DND-41 (cell line): Measurements from ENCODE around the gene PAGE2B.
"Not testable (repeated sequence)": the region's sequence is repeated elsewhere in the genome, so short reads cannot be mapped to it uniquely, and the experiment has no call there.

ENCODE experiments used
- ATAC-seq: fragments of 200-7000 bp; cut with Tn5 transposase; 3 replicates; pipeline ENCODE4 v1.9.1; 2021; ENCODE audit warnings: low read depth; ENCODE audit not compliant: insufficient read depth
- DNase-seq: peaks from one replicate; pipeline ENCODE4 v3.0.0-alpha.2; 2020
- H2AFZ ChIP-seq: 2 replicates; pipeline ENCODE4 v1.6.0; 2012; ENCODE audit warnings: low read depth, low read length
- H3K27ac ChIP-seq: 2 replicates; pipeline ENCODE4 v1.5.1; 2012; ENCODE audit warnings: low read length, inconsistent platforms
- H3K27me3 ChIP-seq: fragments of 200-600 bp; sonication (generic); 2 replicates; pipeline ENCODE4 v1.6.0; 2012; ENCODE audit warnings: low read length, mild to moderate bottlenecking, inconsistent platforms; ENCODE audit not compliant: insufficient read depth, poor library complexity
- H3K36me3 ChIP-seq: 2 replicates; pipeline ENCODE4 v1.5.1; 2012; ENCODE audit warnings: low read length, inconsistent platforms; ENCODE audit not compliant: insufficient read depth
- H3K4me1 ChIP-seq: 2 replicates; pipeline ENCODE4 v1.5.1; 2012; ENCODE audit warnings: mild to moderate bottlenecking, low read length; ENCODE audit not compliant: insufficient read depth
- H3K4me2 ChIP-seq: 2 replicates; pipeline ENCODE4 v1.6.0; 2012; ENCODE audit warnings: mild to moderate bottlenecking, moderate library complexity, low read length, inconsistent platforms; ENCODE audit not compliant: insufficient read depth
- H3K4me3 ChIP-seq, 2 experiments: fragments of 200-600 bp in 1 of 2; shearing (Covaris generic) in 1 of 2; 2 replicates each; pipeline ENCODE4 v1.5.1; 2012 to 2016; ENCODE audit warnings: inconsistent platforms in 2 of 2, low read length in 2 of 2, mild to moderate bottlenecking in 2 of 2, low read depth in 1 of 2, moderate library complexity in 1 of 2
- H3K79me2 ChIP-seq: 2 replicates; pipeline ENCODE4 v1.6.0; 2012; ENCODE audit warnings: low read length, inconsistent platforms; ENCODE audit not compliant: insufficient read depth
- H3K9ac ChIP-seq: 2 replicates; pipeline ENCODE4 v1.6.0; 2012; ENCODE audit warnings: low read depth, mild to moderate bottlenecking, inconsistent platforms, low read length, moderate library complexity
- H3K9me3 ChIP-seq: 2 replicates; pipeline ENCODE4 v1.5.1; 2012; ENCODE audit warnings: low read length, moderate library complexity, mild to moderate bottlenecking, inconsistent platforms; ENCODE audit not compliant: insufficient read depth, severe bottlenecking
- H4K20me1 ChIP-seq: 2 replicates; pipeline ENCODE4 v1.6.0; 2012; ENCODE audit warnings: low read length; ENCODE audit not compliant: insufficient read depth
- CTCF ChIP-seq: IDR thresholded peaks from 2 replicates; pipeline ENCODE4 v1.5.1; 2012; ENCODE audit warnings: borderline replicate concordance, low read length, moderate library complexity, mild to moderate bottlenecking; ENCODE audit not compliant: poor library complexity, severe bottlenecking; ENCODE audit errors: extremely low read depth
- EZH2 ChIP-seq: IDR thresholded peaks from 3 replicates; pipeline ENCODE4 v1.6.1; 2012; ENCODE audit warnings: borderline replicate concordance, low read depth, mild to moderate bottlenecking, moderate library complexity, low read length, inconsistent platforms; ENCODE audit not compliant: severe bottlenecking

Gene PAGE2B

GRCh38 chrX:55107911-55108310, 33.1 kb downstream of the PAGE2B start:
- Histone ChIP-seq H3K9ac (no peak overlapping the region), H3K27me3 (no peaks in the 10 kb centered on the region)

GRCh38 chrX:55109306-55109705, 34.5 kb downstream of the PAGE2B start:
- Histone ChIP-seq H4K20me1 (no peaks in the 10 kb centered on the region), H3K9me3 (no peaks in the 10 kb centered on the region), H3K27ac (no peak overlapping the region), H3K79me2 (no peaks in the 10 kb centered on the region), H3K27me3 (no peaks in the 10 kb centered on the region), H3K4me1 (no peaks in the 10 kb centered on the region), H3K36me3 (no peaks in the 10 kb centered on the region), H3K4me3 (no peak overlapping the region), H3K9ac (no peak overlapping the region), H3K4me2 (no peak overlapping the region), H2AFZ (no peak overlapping the region)
- ATAC-seq (no peak), DNase-seq (no peak)
- TF ChIP-seq EZH2 (no peak), CTCF (no peak)

More at GRCh38 chrX:55107911-55108310, 33.1 kb downstream of the PAGE2B start:
- 0 out of 3 replicates have a peak, but pooled peaks have one; percentile 24 for ATAC-seq
- Histone ChIP-seq H3K4me3 (no peak overlapping the region), H3K4me1 (no peaks in the 10 kb centered on the region), H3K27ac (no peak overlapping the region), H3K9me3 (no peaks in the 10 kb centered on the region), H3K4me2 (no peak overlapping the region), H3K36me3 (no peaks in the 10 kb centered on the region), H3K79me2 (no peaks in the 10 kb centered on the region), H4K20me1 (no peaks in the 10 kb centered on the region), H2AFZ (no peak overlapping the region)
- peak; percentile 2 for DNase-seq
- TF ChIP-seq EZH2 (no peak), CTCF (no peak)

GRCh38 chrX:55111578-55112254, 36.9 kb downstream of the PAGE2B start:
- Histone ChIP-seq H3K4me2 (no peak overlapping the region), H3K9ac (no peak overlapping the region), H3K4me3 (no peak overlapping the region), H3K36me3 (no peaks in the 10 kb centered on the region), H2AFZ (no peak overlapping the region), H3K79me2 (no peaks in the 10 kb centered on the region), H4K20me1 (no peaks in the 10 kb centered on the region), H3K27me3 (no peaks in the 10 kb centered on the region), H3K9me3 (no peaks in the 10 kb centered on the region), H3K27ac (no peak overlapping the region), H3K4me1 (no peaks in the 10 kb centered on the region)
- no peak for DNase-seq
- no peak for ATAC-seq
- TF ChIP-seq EZH2: no peak
- no peak for TF ChIP-seq CTCF

GRCh38 chrX:55116589-55116988, 41.8 kb downstream of the PAGE2B start:
- H2AFZ ChIP-seq, DNase-seq, H3K79me2 ChIP-seq, H4K20me1 ChIP-seq, H3K27ac ChIP-seq, H3K9ac ChIP-seq, H3K27me3 ChIP-seq, H3K4me2 ChIP-seq, H3K36me3 ChIP-seq, H3K9me3 ChIP-seq, ATAC-seq, H3K4me1 ChIP-seq, H3K4me3 ChIP-seq: not testable (repeated sequence)
